ENCODE results near the gene ARMC7.
"Not testable (repeated sequence)": the region's sequence is repeated elsewhere in the genome, so short reads cannot be mapped to it uniquely, and the experiment has no call there.

Gene ARMC7

GRCh38 chr17:75160211-75160610 lies 50.4 kb downstream of the ARMC7 start:
- TF ChIP-seq SPI1 (IDR thresholded peaks at IDR 0.05; ENCODE audit: low read depth, low read length) (no peak), PAX5 (IDR thresholded peaks at IDR 0.05; ENCODE audit: insufficient read depth, low read length, severe bottlenecking) (no peak), POLR2A (IDR thresholded peaks at IDR 0.05; ENCODE audit: low read depth, low read length) (no peak), POLR2AphosphoS5 (IDR thresholded peaks at IDR 0.05; ENCODE audit: low read depth, low read length) (no peak), POU2F2 (IDR thresholded peaks at IDR 0.05; ENCODE audit: low read depth, low read length) (no peak), TAF1 (IDR thresholded peaks at IDR 0.05; ENCODE audit: low read depth, low read length) (no peak)
- FAIRE-seq (no peak), DNase-seq (ENCODE audit: insufficient read length, low spot score) (no peak)

GRCh38 chr17:75163074-75163473 lies 53.3 kb downstream of the ARMC7 start:
- DNase-seq (ENCODE audit: insufficient read length, low spot score) (no peak), FAIRE-seq (no peak)
- no peak for TF ChIP-seq POU2F2 (IDR thresholded peaks at IDR 0.05; ENCODE audit: low read depth, low read length)
- TF ChIP-seq PAX5 (IDR thresholded peaks at IDR 0.05; ENCODE audit: insufficient read depth, low read length, severe bottlenecking): no peak
- TF ChIP-seq TAF1 (IDR thresholded peaks at IDR 0.05; ENCODE audit: low read depth, low read length): no peak
- no peak for TF ChIP-seq POLR2A (IDR thresholded peaks at IDR 0.05; ENCODE audit: low read depth, low read length)
- TF ChIP-seq SPI1 (IDR thresholded peaks at IDR 0.05; ENCODE audit: low read depth, low read length): no peak
- TF ChIP-seq POLR2AphosphoS5 (IDR thresholded peaks at IDR 0.05; ENCODE audit: low read depth, low read length): no peak

GRCh38 chr17:75164606-75165005 lies 54.8 kb downstream of the ARMC7 start:
- FAIRE-seq; DNase-seq (ENCODE audit: insufficient read length, low spot score): not testable (repeated sequence)

- DNase-seq (ENCODE audit: insufficient read length, low spot score) (no peak), FAIRE-seq (no peak)
- TF ChIP-seq POU2F2 (IDR thresholded peaks at IDR 0.05; ENCODE audit: low read depth, low read length): no peak
- no peak for TF ChIP-seq SPI1 (IDR thresholded peaks at IDR 0.05; ENCODE audit: low read depth, low read length)
- TF ChIP-seq POLR2A (IDR thresholded peaks at IDR 0.05; ENCODE audit: low read depth, low read length): no peak
- no peak for TF ChIP-seq POLR2AphosphoS5 (IDR thresholded peaks at IDR 0.05; ENCODE audit: low read depth, low read length)
- no peak for TF ChIP-seq PAX5 (IDR thresholded peaks at IDR 0.05; ENCODE audit: insufficient read depth, low read length, severe bottlenecking)
- no peak for TF ChIP-seq TAF1 (IDR thresholded peaks at IDR 0.05; ENCODE audit: low read depth, low read length)
Measured at GRCh38 chr17:75168998-75169397, 59.2 kb downstream of the ARMC7 start.

GRCh38 chr17:75173526-75173925 lies 63.8 kb downstream of the ARMC7 start:
- TF ChIP-seq POLR2AphosphoS5 (IDR thresholded peaks at IDR 0.05; ENCODE audit: low read depth, low read length) (no peak), TAF1 (IDR thresholded peaks at IDR 0.05; ENCODE audit: low read depth, low read length) (no peak), SPI1 (IDR thresholded peaks at IDR 0.05; ENCODE audit: low read depth, low read length) (no peak), PAX5 (IDR thresholded peaks at IDR 0.05; ENCODE audit: insufficient read depth, low read length, severe bottlenecking) (no peak)
- no peak for FAIRE-seq
- DNase-seq (ENCODE audit: insufficient read length, low spot score): no peak

GRCh38 chr17:75174996-75175395 lies 65.2 kb downstream of the ARMC7 start:
- FAIRE-seq: no peak
- TF ChIP-seq PAX5 (IDR thresholded peaks at IDR 0.05; ENCODE audit: insufficient read depth, low read length, severe bottlenecking) (no peak), POLR2AphosphoS5 (IDR thresholded peaks at IDR 0.05; ENCODE audit: low read depth, low read length) (no peak), TAF1 (IDR thresholded peaks at IDR 0.05; ENCODE audit: low read depth, low read length) (no peak), POLR2A (IDR thresholded peaks at IDR 0.05; ENCODE audit: low read depth, low read length) (no peak), SPI1 (IDR thresholded peaks at IDR 0.05; ENCODE audit: low read depth, low read length) (no peak), POU2F2 (IDR thresholded peaks at IDR 0.05; ENCODE audit: low read depth, low read length) (no peak)

GRCh38 chr17:75176625-75177024 lies 66.9 kb downstream of the ARMC7 start:
- TF ChIP-seq TAF1 (IDR thresholded peaks at IDR 0.05; ENCODE audit: low read depth, low read length): no peak
- TF ChIP-seq POLR2A (IDR thresholded peaks at IDR 0.05; ENCODE audit: low read depth, low read length): no peak
- TF ChIP-seq PAX5 (IDR thresholded peaks at IDR 0.05; ENCODE audit: insufficient read depth, low read length, severe bottlenecking): no peak
- no peak for TF ChIP-seq SPI1 (IDR thresholded peaks at IDR 0.05; ENCODE audit: low read depth, low read length)
- no peak for TF ChIP-seq POU2F2 (IDR thresholded peaks at IDR 0.05; ENCODE audit: low read depth, low read length)
- no peak for TF ChIP-seq POLR2AphosphoS5 (IDR thresholded peaks at IDR 0.05; ENCODE audit: low read depth, low read length)
- FAIRE-seq (no peak), DNase-seq (ENCODE audit: insufficient read length, low spot score) (no peak)

More at GRCh38 chr17:75174996-75175395, 65.2 kb downstream of the ARMC7 start:
- no peak for DNase-seq (ENCODE audit: insufficient read length, low spot score)

- no peak for TF ChIP-seq TAF1 (IDR thresholded peaks at IDR 0.05; ENCODE audit: low read depth, low read length)
- TF ChIP-seq SPI1 (IDR thresholded peaks at IDR 0.05; ENCODE audit: low read depth, low read length): no peak
- TF ChIP-seq POLR2A (IDR thresholded peaks at IDR 0.05; ENCODE audit: low read depth, low read length): 0 out of 2 replicates have a peak, but pooled peaks have one; percentile 24
- 0 out of 2 replicates have a peak, but pooled peaks have one; percentile 35 for TF ChIP-seq POLR2AphosphoS5 (IDR thresholded peaks at IDR 0.05; ENCODE audit: low read depth, low read length)
- FAIRE-seq (no peak), DNase-seq (ENCODE audit: insufficient read length, low spot score) (no peak)
Measured at GRCh38 chr17:75178453-75178852, 68.7 kb downstream of the ARMC7 start.
